DMS 273 treated with DMSO at 0.1 percent for 48 hours (cell line): ENCODE measurements around the gene REEP6.
"Not testable (repeated sequence)": the region's sequence is repeated elsewhere in the genome, so short reads cannot be mapped to it uniquely, and the experiment has no call there.

ENCODE experiments used
- DNase-seq: peaks from one replicate; lab custom pipeline; 2025; lab: John Stamatoyannopoulos, UW

Gene REEP6

DNA sequence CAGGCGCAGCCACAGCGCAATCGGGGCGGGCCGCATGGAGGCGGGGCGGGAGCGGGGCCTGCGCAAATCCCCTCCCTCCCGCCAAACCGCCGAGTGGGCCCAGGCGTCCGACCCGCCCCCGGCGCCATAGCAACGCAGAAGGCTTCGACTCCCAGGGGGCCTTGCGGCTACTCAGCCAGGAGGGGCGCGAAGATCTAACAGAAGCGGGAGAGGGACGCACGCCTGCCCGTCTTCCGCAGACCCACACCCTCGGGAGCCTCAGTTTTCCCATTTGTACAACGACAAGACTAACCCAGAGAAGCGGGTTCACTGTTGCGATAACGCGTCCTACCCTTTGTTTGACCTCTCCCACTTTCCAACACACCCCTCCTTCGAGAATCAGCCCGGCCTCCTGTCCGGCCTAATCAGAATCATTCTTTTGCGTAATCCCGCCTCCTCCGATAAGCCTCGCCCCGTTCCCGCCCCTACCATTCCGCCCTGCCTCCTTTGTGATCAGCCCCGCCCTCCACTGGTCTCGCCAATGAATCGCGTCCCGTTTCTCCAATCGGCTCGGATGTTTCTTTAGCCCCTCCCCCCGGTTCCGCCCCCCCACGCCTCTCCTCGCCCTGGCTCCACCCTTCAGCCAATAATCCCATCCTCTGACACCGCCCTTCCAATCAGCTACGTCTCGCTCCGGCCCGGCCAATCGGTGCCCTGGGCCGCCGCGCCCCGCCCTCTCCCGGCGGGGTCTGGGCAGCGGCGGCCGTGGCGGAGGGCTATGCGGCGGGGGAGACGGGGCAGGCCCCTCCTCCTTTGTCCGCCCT lies 469 bp upstream of the REEP6 start, which contains the start of gene PCSK4:
Gene PCSK4 (minus strand): TSS at position 40 of the 803 bp plus-strand sequence. CDS start 4 bp downstream, at position 36.
- peak; percentile 96 for DNase-seq

DNA sequence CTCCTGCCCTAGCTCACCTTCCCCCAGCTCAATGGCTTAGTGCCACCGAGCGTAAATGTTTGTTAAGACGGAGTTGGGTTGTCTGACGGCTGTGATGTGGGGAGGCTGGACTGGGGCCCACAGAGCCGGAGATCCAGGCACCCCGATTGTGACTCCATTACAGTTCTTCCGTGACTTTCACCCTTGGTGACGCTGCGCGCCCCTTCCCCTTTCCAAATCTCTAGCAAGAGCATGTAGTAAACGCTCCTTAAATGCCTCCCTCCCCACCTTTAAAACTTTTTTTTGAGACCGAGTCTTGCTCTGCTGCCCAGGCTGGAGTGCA lies 829 bp downstream of the REEP6 start:
- DNase-seq, result no peak

DNA sequence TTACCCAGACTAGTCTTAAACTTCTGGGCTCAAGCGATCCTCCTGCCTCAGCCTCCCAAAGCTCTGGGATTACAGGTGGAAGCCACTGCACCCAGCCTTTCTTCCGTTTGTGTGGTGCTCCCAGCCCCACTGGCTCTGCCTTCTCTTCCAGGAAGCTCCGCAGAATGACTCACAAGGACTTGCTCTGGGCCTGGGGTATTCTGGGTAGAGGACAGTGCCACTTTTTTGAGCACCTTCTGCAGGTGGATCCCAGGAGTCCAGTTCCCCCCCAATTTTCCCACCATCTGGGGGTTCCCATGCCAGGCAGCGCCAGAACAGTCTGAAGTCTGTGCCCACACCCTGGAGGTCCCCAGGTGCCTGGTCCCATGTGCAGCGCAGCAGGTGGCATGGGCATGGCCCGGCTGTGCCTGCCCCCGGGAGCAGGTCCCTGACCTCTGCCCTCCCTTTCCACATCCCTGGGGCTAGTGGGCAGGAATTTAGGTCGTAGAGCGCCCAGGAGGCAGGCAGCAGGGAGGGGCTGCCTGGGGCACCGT lies 1.6 kb downstream of the REEP6 start:
- DNase-seq, result no peak

DNA sequence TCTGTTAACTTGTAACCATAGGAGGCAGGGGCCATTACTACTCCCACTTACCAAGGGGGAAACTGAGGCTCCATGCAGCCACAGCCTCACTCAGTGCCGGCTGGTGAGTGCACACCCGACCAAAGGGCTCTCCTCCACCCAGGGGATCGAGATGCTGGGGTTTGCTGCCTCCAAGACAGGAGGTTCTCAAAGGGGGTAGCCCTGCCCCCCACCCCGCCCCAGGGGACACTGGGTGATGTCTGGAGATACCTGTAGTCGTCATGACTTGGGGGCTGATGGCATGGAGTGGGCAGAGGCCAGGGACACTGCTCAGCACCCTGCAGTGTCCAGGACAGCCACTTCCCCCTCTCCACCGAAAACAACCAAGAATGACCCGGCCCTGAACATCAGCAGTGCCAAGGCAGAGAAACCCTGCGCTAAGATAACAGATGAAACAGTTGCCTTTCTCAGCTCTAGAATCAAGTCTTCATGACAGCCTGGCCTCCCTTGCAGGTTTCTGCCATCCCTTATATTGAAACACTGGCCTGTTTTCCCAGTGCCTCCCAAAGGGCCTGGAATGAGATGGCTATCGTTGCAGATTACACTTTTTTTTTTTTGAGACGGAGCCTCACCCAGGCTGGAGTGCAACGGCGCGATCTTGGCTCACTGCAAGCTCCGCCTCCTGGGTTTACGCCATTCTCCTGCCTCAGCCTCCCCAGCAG lies 3.3 kb downstream of the REEP6 start:
- DNase-seq, result no peak

DNA sequence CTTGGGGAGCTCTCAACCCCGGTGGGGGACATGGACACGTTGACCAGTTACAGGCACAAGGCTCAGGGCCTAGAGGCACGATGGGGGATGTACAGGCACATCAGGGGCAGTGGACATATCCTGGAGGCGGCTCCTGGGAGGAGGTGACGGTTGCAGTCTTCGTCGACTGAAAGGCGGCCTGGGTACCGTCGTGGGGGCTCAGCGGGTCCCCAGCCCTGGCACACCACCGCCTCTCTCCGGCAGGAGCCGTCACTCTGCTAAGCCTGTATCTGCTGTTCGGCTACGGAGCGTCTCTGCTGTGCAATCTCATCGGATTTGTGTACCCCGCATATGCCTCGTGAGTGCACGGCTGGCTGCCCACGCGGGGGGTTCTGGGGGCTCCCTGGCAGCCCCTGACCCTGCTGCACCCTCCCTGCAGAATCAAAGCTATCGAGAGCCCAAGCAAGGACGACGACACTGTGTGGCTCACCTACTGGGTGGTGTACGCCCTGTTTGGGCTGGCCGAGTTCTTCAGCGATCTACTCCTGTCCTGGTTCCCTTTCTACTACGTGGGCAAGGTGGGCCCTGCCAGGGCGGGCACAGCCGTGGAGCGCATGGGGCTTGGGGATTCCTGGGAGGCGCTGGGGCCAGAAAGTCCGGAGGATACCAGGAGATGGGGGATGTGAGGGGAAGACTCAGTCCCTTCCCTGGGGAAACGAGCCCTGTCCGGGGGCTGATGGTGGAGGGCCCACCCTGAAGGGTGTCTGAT lies 4.2 kb downstream of the REEP6 start:
- DNase-seq, result no peak

DNA sequence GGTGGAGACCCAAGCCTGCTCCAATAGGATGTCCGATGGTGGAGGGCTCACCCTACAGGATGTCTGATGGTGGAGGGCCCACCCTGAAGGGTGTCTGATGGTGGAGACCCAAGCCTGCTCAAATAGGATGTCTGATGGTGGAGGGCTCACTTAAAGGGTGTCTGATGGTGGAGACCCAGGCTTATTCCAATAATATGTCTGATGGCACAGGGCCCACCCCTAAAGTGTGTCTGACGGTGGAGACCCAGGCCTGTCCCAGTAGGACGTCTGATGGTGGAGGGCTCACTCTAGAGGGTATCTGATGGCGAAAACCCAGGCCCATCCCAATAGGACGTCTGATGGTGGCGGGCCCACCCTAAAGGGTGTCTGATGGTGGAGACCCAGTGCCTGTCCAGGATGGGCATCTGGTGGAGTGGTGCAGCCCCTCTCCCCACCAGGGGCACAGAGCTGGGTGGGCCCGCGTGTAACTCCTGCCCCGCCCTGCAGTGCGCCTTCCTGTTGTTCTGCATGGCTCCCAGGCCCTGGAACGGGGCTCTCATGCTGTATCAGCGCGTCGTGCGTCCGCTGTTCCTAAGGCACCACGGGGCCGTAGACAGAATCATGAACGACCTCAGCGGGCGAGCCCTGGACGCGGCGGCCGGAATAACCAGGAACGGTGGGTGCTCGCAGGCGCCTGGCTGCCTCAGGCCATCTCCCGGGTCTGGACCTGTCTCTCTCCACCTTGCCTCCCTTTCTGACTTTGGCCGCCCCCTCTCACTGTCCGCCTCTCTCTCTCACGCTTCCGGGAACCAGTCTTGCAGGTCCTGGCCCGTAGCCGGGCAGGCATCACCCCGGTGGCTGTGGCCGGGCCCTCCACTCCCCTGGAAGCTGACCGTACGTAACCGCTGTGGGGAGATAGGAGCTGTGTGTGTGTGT lies 5.1 kb downstream of the REEP6 start:
- no peak for DNase-seq

DNA sequence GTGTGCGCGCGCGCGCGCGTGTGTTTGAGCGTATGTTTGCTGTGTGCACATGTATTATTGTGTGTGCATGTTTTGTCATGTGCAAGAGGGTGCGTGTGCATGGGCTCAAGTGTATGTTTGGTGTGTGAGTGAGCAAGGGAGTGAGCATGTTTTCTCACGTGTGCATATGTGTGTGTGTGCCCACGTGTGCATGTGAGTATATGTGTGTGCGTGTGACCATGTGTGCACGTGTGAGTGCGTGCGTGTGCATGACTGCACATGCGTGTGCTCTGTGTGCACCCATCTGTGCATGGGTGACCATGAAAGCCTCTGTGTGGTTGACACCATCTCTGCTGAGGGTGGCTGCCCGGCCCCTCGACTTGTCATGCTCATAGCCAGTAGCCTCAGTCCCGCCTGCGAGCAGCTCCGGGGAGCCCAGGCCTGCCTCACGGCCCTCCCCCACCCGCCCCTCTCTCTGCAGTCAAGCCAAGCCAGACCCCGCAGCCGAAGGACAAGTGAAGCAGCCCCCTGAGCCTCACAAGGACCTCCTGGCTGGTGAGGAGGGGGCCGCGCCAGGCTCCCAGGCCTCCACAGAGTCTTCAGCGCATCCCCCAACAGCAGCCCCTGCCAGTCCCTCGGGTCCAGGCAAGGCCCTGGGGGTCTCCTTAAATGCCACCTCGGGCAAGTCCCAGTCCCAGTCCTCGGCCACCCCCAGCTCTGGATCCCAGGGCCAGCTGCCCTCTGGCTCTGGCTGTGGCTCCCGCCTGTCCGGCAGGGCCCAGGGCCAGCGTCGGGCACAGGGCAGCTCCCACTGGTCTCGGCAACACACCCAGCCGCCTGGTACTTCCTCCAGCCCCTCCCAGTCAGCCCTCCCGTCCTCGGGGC lies 6.0 kb downstream of the REEP6 start:
- DNase-seq, result no peak

DNA sequence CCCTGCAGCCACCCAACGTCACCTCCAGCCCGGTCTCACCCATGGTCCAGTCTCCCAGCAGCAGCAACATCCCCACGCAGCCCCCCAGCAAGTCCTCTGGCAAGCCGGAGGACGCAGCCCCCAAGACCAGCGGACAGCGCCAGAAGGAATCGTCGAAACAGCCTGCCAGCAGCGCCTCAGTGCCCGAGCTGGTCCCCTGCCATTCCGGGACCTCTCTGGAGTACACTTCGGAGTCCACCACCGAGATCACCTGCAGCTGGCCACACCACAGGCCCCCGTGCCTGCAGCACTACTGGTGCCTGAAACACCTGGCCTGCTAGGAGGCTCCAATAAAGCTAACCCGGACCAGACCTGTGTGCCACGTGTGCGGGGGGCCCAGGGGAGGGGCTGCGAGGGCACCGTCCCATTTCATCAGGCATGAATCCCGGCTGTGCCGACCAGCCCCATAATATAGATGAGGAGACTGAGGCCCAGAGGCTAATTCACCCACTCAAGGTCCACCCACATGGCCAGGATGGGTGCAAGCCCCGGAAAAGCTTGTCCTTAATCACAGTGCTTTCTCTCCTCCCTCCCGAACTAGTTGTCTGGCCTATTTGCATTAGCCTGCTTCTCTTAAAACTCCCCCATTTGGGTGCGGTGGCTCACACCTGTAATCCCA lies 6.7 kb downstream of the REEP6 start:
- DNase-seq, result no peak

DNA sequence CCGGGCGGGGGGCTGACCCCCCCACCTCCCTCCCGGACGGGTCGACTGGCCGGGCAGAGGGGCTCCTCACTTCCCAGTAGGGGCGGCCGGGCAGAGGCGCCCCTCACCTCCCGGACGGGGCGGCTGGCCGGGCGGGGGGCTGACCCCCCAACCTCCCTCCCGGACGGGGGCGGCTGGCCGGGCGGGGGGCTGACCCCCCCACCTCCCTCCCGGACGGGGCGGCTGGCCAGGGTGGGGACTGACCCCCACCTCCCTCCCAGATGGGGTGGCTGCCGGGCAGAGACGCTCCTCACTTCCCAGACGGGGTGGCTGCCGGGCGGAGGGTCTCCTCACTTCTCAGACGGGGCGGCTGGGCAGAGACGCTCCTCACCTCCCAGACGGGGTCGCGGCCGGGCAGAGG lies 8.2 kb downstream of the REEP6 start:
- DNase-seq, result not testable (repeated sequence)

DNA sequence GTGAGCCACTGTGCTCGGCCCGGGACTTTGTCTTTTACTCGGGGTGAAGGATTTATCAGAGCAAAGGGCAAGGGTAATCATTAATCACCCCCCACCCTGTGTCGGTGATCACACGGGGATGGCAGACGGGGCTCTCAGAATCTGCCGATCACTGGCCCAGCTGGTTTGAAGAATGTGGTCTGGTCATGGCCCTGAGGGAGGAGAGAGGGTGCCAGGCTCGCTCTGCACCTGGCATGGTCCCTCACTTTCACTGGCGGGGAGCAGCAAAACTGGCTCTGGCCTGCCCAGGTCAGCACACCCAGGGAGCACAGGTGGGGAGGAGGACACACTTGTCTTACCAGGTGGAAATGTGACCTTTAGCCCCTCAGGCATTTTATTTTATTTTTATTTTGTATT lies 10.2 kb downstream of the REEP6 start:
- no peak for DNase-seq

DNA sequence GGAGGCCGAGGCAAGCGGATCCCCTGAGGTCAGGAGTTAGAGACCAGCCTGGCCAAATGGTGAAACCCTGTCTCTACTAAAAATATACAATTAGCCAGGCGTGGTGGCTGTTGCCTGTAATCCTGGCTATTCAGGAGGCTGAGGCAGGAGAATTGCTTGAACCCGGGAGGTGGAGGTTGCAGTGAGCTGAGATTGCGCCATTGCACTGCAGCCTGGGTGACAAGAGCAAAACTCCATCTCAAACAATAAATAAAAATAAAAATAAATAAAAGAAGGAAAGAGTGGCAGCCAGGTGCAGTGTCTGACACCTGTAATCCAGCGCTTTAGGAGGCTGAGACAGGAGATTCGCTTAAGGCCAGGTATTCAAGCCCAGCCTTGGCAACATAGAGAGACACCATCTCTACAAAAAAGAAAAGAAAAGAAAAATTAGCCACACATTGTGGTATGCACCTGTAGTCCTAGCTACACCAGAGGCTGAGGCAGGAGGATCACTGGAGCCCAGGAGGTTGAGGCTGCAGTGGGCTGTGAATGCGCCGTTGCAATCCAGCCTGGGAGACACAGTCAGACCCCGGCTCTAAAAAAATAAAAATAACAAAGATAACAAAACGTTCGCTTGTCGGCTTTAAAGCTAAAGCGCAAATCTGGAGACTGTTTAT lies 11.6 kb downstream of the REEP6 start:
- DNase-seq, result no peak

DNA sequence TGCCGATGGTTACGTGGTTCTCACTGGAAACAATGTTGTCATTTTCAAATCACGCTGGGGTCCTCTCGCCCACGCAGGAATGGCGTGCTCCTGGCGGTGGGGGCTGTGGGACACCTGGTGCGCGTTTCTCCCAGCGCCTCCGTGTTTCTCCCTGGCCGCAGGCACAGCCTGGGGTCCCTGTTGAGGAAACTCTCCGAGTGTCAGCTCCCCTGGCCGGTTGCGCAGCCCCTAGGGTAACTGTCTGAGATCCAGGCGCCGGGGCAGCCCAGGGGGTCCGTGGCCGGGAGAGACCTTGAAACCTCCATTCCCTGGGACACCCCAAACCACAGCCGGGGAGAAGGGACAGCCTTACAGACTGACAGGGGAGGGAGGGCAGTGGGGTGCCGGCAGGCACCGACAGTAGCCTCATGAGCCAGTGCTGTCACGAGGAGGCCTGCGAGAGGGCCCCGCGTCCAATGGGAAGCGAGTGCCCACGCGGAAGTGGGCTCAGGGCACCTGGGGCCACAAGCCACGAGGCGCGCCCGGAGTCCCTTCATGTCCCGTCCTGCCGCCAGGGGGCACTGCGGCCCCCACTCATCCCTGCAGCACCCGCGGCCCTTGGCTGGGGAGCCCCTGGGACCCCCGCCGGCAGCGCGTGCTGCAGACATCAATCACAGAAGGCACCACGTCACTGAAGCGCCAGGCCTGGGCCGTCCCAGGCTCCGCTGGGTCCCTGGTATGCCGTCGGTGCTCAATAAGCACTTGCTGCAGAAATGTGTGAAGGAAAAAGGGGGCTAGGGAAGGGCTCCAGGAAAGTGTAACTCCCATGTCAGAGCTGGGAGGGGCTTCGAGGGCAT lies 12.3 kb downstream of the REEP6 start:
- no peak for DNase-seq

DNA sequence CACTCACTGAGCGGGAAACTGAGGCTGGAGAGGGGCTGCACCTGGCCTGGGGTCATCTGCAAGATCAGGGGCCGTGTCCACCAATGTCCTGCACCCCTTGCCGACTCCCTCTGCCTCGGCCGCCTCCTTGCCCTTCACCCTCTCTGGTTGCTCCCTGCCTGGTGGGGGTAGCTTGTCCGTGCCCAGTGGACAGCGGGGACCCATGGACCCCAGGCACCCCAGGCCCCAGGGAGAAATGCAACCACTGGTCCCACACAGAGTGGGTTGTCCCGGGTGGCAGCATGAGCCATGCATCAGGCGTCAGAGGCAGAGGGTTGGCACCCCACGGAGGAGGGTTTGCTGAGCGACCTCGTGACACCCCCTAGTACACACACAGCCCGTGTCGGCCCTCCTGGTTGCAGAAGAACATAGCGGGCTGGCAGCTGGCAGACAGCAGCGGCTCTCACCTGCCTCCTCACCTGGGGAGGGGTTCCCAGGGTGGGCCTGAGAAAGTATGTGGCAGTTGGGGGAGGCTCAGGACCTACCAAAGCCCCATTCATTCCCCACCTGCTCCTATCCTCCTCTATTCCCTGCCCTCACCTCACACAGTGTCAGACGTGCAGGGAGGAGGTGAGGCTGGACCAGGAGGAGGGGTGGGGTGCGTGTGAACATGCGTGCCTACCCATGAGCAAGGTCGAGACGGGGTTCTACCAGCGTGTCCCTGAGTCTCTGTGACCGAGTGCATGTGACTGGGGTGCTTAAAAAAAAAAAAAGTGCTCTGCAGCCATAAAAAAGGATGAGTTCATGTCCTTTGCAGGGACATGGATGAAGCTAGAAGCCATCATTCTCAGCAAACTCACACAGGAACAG lies 13.2 kb downstream of the REEP6 start:
- no peak for DNase-seq

DNA sequence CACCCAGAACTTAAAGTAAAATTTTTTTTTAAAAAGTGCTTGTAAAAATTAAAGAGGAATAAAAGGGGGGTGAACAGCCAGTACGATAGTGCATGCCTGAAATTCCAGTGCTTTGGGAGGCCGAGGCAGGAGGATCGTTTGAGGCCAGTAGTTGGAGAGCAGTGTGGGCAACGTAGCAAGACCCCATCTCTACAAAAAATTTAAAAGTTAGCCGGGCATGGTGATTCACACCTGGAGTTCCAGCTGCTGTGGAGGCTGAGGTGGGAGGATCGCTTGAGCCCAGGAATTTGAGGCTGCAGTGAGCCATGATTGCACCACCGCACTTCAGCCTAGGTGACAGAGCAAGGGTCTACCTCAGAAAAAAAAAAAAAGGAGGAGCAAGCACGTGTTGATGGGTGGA lies 14.0 kb downstream of the REEP6 start:
- no peak for DNase-seq

DNA sequence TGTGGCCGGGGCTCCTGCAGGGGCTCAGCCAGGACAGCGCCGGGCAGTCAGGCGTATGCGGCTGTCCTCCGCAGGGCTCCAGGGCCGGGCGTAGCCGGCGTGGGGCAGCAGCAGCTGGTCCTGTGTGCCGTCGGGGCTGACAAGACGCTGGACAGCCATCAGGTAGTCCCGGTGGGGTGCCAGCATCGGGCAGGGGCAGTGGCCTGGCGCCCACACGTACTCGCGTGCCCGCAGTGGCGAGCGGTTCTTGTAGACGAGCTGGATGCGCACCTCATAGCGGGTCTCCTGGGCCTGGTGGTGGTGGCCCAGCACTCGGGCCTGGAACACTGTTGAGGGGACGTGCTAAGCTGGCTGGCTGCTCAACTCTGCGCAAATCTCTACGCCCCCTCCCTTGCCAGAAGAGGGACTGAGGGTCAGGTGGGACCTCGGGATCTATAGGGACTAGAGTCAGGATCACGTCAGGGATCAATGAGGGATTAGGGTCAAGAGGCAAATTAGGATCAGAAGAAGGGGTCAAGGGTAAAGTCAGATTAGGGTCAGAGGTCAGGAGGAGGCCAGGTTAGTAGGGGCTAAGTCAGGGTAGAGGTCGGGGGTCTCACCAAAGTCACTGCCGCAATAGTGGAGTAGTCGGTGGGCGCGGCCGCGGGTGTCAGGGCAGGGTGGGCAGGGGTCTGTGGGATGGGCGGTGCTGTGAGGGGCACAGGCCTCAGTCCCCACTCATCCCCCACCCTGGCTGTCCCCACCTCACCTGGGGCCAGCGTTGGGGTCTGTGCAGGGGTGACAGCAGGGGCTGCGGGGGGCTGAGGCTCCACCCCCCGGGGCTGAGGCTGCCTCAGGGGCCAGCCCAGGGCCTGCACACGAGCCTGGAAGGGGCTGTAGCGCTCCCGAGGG lies 15.3 kb downstream of the REEP6 start:
- no peak for DNase-seq

DNA sequence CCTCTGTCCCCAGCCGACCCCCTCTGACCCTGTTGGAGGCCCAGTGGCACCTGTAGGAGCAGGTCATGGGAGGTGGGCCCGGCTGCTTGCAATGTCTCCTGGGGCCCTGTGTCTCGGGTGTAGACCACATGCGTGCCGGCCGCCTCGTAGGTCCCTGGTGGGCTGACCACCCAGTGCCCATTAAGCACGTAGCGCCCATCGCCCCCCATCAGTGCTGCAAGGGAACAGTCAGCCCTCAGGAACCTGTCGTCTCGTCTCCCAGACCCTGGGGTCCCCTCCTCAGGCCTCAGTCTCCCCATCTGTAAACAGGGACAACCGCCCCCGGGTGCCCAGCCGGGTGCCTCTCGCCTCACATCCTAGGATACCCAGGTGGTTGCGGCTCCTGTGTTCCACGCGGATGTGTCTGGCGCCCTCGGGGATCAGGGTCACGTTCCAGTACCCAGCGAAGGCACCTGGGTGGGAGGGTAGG lies 16.2 kb downstream of the REEP6 start:
- no peak for DNase-seq
